ENCODE data around the gene ANKRD33.

Gene ANKRD33

DNA sequence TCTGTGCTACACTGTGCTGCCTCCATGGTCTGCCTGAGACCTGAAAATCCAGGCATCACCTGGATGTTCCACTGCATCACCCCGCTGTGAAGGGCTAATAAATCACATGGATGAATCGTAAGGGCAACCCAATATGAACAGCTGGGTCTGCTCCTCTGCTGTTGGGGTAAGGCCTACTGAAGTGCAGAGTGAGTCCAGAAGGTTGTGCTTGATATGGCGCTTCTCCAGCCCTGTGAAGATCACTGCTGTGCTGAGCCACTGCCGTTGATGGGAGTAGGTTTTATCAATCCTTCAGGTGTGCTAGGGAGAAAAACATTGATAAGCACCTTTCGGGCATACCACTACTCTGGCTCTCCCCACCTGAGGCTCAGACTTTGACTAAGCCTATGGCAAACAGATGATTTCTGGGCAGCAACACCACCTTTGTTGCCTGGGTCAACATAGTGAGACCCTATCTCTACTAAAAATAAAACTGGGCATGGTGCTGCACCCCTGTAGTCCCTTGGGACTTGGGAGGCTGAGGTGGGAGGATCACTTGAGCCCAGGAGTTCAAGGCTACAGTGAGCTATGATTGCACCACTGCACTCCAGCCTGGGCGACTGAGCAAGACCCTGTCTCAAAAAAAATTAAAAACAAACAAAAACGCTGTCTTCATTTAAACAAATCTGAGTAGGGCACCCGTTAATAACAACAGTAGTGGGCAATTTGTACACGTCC, 21.1 kb downstream of the ANKRD33 start:
- Histone ChIP-seq H3K4me3 (ENCODE audit: low read length in 2 of 2) (peak overlapping the region; percentile 77 to 89), H3K27ac (ENCODE audit: low read depth in 2 of 2, low read length in 2 of 2) (no peak overlapping the region), H3K9me3 (ENCODE audit: control insufficient read depth in 2 of 2, low read length in 2 of 2) (no peaks in the 10 kb centered on the region), H3K4me1 (ENCODE audit: control insufficient read depth in 2 of 2, insufficient read depth in 2 of 2, low read length in 2 of 2) (peaks cover 42 to 62% of the 10 kb centered on the region in 2 donors), H3K9ac (ENCODE audit: low read depth in 1 of 2, low read length in 2 of 2) (peak overlapping the region in 1 of 2 donors; percentile 17), H3K27me3 (ENCODE audit: control insufficient read depth in 2 of 2, insufficient read depth in 2 of 2, low read length in 2 of 2) (no peaks in the 10 kb centered on the region), H3K36me3 (ENCODE audit: control insufficient read depth in 2 of 2, insufficient read depth in 2 of 2, low read length in 2 of 2) (peaks cover 0 to 3% of the 10 kb centered on the region in 2 donors)

DNA sequence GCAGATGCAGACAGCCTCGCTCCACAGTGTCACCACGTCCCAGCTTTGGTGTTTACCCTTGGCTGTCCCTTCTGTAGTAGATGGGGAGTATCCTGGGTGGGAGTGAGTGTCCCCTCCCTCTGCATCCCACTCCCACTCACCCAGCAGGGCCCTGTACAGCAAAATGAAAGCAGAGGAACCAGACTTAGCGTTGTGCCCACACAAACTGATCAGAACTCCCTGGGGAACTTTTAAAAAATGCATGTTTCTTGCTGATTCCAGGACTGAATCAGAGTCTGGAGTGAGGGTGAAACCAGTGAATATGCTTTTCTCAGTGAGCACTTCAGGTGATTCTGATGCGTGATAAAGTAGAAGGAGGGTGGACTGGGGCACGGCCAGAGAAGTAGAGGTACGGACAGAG, 22.3 kb downstream of the ANKRD33 start:
- Histone ChIP-seq H3K4me1 (ENCODE audit: control insufficient read depth in 2 of 2, insufficient read depth in 2 of 2, low read length in 2 of 2) (peaks cover 42 to 60% of the 10 kb centered on the region in 2 donors), H3K27me3 (ENCODE audit: control insufficient read depth in 2 of 2, insufficient read depth in 2 of 2, low read length in 2 of 2) (no peaks in the 10 kb centered on the region), H3K9me3 (ENCODE audit: control insufficient read depth in 2 of 2, low read length in 2 of 2) (no peaks in the 10 kb centered on the region), H3K36me3 (ENCODE audit: control insufficient read depth in 2 of 2, insufficient read depth in 2 of 2, low read length in 2 of 2) (peaks cover 3 to 10% of the 10 kb centered on the region in 2 donors), H3K4me3 (ENCODE audit: low read length in 2 of 2) (peak overlapping the region; percentile 1 to 15), H3K27ac (ENCODE audit: low read depth in 2 of 2, low read length in 2 of 2) (peak overlapping the region; percentile 7 to 41), H3K9ac (ENCODE audit: low read depth in 1 of 2, low read length in 2 of 2) (peak overlapping the region; percentile 1 to 5)

DNA sequence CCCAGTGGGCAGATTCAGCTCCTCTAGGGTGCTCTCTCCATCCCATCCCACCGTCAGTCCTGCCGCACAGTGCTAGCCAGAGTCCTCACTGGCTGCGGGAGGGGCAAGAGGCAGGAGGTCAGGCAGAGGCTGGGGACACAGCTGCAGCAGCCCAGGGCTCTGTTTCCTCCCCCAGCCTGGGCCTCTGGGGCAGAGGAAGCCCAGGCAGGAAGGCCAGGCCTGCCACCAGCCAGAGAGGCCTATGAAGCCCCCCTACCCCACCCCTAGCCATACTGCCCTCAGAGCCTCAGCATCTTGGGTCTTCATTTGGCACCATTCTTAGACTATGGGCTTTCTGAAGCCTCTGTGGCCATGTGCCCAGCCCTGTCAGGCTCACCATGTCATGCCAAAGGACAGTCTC, 22.8 kb downstream of the ANKRD33 start:
- no peaks in the 10 kb centered on the region for H3K9me3 ChIP-seq (ENCODE audit: control insufficient read depth in 2 of 2, low read length in 2 of 2)
- peaks cover 40 to 56% of the 10 kb centered on the region in 2 donors for H3K4me1 ChIP-seq (ENCODE audit: control insufficient read depth in 2 of 2, insufficient read depth in 2 of 2, low read length in 2 of 2)
- no peak overlapping the region for H3K9ac ChIP-seq (ENCODE audit: low read depth in 1 of 2, low read length in 2 of 2)
- no peaks in the 10 kb centered on the region for H3K27me3 ChIP-seq (ENCODE audit: control insufficient read depth in 2 of 2, insufficient read depth in 2 of 2, low read length in 2 of 2)
- H3K27ac ChIP-seq (ENCODE audit: low read depth in 2 of 2, low read length in 2 of 2): peak overlapping the region; percentile 37 to 71
- peaks cover 9 to 16% of the 10 kb centered on the region in 2 donors for H3K36me3 ChIP-seq (ENCODE audit: control insufficient read depth in 2 of 2, insufficient read depth in 2 of 2, low read length in 2 of 2)
- no peak overlapping the region for H3K4me3 ChIP-seq (ENCODE audit: low read length in 2 of 2)

DNA sequence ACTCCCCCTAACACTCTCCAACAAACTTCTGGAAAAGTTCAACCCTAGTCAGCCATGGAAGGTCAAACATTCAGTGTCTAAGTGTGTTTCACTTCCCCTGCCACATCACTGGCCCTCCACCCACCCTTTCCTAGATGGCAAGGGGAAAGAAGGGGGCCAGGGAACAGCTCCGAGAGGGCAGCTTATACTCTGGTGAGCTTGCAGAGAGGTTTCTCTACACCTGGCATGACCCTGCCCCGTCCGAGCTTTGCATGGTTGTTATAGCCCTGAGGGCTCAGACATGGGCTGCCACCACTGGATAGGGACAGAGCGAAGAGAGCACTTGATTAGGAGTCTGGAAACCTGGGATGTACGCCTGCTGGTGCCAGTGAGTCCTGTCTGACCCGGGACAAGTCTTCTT, 23.4 kb downstream of the ANKRD33 start:
- Histone ChIP-seq H3K4me1 (ENCODE audit: control insufficient read depth in 2 of 2, insufficient read depth in 2 of 2, low read length in 2 of 2) (peaks cover 34 to 50% of the 10 kb centered on the region in 2 donors), H3K27me3 (ENCODE audit: control insufficient read depth in 2 of 2, insufficient read depth in 2 of 2, low read length in 2 of 2) (no peaks in the 10 kb centered on the region), H3K4me3 (ENCODE audit: low read length in 2 of 2) (peak overlapping the region in 1 of 2 donors; percentile 20), H3K9ac (ENCODE audit: low read depth in 1 of 2, low read length in 2 of 2) (no peak overlapping the region), H3K27ac (ENCODE audit: low read depth in 2 of 2, low read length in 2 of 2) (peak overlapping the region; percentile 23 to 71), H3K9me3 (ENCODE audit: control insufficient read depth in 2 of 2, low read length in 2 of 2) (no peaks in the 10 kb centered on the region), H3K36me3 (ENCODE audit: control insufficient read depth in 2 of 2, insufficient read depth in 2 of 2, low read length in 2 of 2) (peaks cover 15 to 22% of the 10 kb centered on the region in 2 donors)

DNA sequence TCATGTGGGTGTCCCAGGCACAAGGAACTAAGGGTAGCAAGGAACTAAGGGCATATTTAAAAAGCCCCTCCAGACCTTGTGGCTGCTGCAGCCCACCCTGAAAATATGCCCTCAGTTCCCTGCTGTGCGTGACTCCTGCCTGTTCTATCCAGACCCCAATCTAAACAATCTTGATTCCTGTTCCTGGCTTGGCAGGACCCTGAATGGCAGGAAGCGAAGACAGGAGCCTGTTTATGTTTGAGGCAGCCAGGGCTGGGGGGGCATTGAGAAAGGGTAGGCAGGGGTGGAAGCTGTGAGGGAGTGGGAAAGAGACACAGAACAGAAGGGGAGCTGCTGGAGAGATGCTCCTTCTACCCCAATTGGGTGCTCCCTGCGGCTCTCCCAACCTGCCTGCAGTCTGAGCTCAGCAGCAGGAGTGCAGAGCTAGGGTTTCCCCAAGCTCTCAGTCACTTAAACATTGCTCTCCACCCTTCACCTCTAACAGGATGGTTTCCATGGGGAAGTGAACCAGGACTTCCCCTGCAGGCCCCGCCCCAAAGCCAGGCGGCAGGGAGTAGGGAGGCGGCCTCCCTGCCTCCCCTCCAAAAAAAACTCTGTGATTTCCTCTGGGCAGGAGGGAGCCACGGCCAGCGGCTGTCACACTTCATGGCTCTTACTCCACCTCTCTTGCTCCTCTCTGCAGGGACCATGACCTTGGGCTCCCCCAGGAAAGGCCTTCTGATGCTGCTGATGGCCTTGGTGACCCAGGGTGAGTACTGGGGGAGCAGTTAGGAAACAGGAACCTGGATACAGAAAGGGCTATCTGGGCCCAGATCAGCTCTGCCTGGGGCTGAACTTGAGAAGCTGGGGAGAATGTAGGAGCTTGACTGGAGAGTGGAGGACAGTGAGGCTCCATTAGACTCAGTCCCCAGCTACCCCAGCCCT, 24.1 kb downstream of the ANKRD33 start:
- Histone ChIP-seq H3K27me3 (ENCODE audit: control insufficient read depth in 2 of 2, insufficient read depth in 2 of 2, low read length in 2 of 2) (no peaks in the 10 kb centered on the region), H3K9ac (ENCODE audit: low read depth in 1 of 2, low read length in 2 of 2) (peak overlapping the region in 1 of 2 donors; percentile 14), H3K9me3 (ENCODE audit: control insufficient read depth in 2 of 2, low read length in 2 of 2) (no peaks in the 10 kb centered on the region), H3K27ac (ENCODE audit: low read depth in 2 of 2, low read length in 2 of 2) (peak overlapping the region; percentile 43 to 71), H3K36me3 (ENCODE audit: control insufficient read depth in 2 of 2, insufficient read depth in 2 of 2, low read length in 2 of 2) (peaks cover 18 to 25% of the 10 kb centered on the region in 2 donors), H3K4me3 (ENCODE audit: low read length in 2 of 2) (peak overlapping the region; percentile 13 to 38), H3K4me1 (ENCODE audit: control insufficient read depth in 2 of 2, insufficient read depth in 2 of 2, low read length in 2 of 2) (peaks cover 28 to 46% of the 10 kb centered on the region in 2 donors)

DNA sequence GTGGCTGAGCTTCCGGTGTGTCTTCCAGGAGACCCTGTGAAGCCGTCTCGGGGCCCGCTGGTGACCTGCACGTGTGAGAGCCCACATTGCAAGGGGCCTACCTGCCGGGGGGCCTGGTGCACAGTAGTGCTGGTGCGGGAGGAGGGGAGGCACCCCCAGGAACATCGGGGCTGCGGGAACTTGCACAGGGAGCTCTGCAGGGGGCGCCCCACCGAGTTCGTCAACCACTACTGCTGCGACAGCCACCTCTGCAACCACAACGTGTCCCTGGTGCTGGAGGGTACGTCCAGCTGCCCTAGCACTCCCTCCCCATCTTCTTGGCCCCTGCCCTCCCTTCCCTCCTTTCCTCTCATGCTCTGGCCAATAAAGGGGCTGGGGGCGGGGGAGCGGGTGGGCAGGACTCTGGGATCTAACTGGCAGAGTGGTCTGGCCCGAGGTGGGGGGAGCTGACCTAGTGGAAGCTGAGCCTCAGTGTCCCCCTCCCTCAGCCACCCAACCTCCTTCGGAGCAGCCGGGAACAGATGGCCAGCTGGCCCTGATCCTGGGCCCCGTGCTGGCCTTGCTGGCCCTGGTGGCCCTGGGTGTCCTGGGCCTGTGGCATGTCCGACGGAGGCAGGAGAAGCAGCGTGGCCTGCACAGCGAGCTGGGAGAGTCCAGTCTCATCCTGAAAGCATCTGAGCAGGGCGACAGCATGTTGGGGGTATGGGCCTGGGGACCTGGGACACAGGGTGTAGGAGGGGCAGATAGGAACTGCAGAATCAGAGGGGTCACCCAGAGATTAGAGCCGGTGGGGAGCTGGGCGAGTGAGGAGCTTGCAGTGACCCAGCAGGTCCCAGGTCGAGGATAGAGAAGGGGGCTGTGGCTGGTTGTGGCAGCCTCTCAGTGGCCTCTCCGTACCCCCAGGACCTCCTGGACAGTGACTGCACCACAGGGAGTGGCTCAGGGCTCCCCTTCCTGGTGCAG, 25.4 kb downstream of the ANKRD33 start:
- peaks cover 22 to 30% of the 10 kb centered on the region in 2 donors for H3K36me3 ChIP-seq (ENCODE audit: control insufficient read depth in 2 of 2, insufficient read depth in 2 of 2, low read length in 2 of 2)
- peak overlapping the region in 1 of 2 donors; percentile 71 for H3K27ac ChIP-seq (ENCODE audit: low read depth in 2 of 2, low read length in 2 of 2)
- no peak overlapping the region for H3K9ac ChIP-seq (ENCODE audit: low read depth in 1 of 2, low read length in 2 of 2)
- H3K9me3 ChIP-seq (ENCODE audit: control insufficient read depth in 2 of 2, low read length in 2 of 2): no peaks in the 10 kb centered on the region
- H3K27me3 ChIP-seq (ENCODE audit: control insufficient read depth in 2 of 2, insufficient read depth in 2 of 2, low read length in 2 of 2): no peaks in the 10 kb centered on the region
- peak overlapping the region in 1 of 2 donors; percentile 31 for H3K4me3 ChIP-seq (ENCODE audit: low read length in 2 of 2)
- H3K4me1 ChIP-seq (ENCODE audit: control insufficient read depth in 2 of 2, insufficient read depth in 2 of 2, low read length in 2 of 2): peaks cover 21 to 41% of the 10 kb centered on the region in 2 donors

DNA sequence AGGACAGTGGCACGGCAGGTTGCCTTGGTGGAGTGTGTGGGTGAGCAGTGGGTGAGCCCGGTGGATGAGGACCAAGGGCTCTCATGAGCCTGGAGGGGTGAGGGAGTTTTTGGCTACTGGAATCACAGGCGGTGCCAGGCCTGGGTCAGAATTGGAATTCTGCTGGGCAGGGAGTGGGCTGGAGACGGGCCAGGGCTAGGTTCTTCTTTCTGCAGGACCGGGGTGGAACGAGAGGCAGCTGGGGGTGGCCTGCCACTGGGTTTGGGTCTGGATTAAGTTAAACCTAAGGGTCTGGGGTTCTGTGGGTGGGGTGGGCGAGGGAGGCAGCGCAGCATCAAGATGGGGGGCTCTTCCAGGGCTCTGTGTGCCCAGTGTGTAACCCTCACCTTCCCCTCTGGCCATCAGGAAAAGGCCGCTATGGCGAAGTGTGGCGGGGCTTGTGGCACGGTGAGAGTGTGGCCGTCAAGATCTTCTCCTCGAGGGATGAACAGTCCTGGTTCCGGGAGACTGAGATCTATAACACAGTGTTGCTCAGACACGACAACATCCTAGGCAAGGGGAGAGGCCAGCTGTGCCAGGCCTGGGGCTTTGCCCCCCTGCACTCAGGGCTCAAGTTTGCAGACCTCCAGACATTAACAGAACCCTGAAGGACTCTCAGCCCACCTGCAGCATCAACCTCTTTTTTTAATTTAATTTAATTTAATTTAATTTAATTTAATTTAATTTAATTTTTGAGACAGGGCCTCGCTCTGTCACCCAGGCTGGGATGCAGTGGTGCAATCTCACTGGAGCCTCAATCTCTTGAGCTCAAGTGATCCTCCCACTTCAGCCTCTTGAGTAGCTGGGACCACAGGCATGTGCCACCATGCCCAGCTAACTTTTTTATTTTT, 26.4 kb downstream of the ANKRD33 start:
- H3K36me3 ChIP-seq (ENCODE audit: control insufficient read depth in 2 of 2, insufficient read depth in 2 of 2, low read length in 2 of 2): peaks cover 29 to 36% of the 10 kb centered on the region in 2 donors
- H3K9me3 ChIP-seq (ENCODE audit: control insufficient read depth in 2 of 2, low read length in 2 of 2): no peaks in the 10 kb centered on the region
- H3K4me3 ChIP-seq (ENCODE audit: low read length in 2 of 2): no peak overlapping the region
- no peak overlapping the region for H3K27ac ChIP-seq (ENCODE audit: low read depth in 2 of 2, low read length in 2 of 2)
- H3K27me3 ChIP-seq (ENCODE audit: control insufficient read depth in 2 of 2, insufficient read depth in 2 of 2, low read length in 2 of 2): no peaks in the 10 kb centered on the region
- peaks cover 20 to 32% of the 10 kb centered on the region in 2 donors for H3K4me1 ChIP-seq (ENCODE audit: control insufficient read depth in 2 of 2, insufficient read depth in 2 of 2, low read length in 2 of 2)
- H3K9ac ChIP-seq (ENCODE audit: low read depth in 1 of 2, low read length in 2 of 2): no peak overlapping the region

DNA sequence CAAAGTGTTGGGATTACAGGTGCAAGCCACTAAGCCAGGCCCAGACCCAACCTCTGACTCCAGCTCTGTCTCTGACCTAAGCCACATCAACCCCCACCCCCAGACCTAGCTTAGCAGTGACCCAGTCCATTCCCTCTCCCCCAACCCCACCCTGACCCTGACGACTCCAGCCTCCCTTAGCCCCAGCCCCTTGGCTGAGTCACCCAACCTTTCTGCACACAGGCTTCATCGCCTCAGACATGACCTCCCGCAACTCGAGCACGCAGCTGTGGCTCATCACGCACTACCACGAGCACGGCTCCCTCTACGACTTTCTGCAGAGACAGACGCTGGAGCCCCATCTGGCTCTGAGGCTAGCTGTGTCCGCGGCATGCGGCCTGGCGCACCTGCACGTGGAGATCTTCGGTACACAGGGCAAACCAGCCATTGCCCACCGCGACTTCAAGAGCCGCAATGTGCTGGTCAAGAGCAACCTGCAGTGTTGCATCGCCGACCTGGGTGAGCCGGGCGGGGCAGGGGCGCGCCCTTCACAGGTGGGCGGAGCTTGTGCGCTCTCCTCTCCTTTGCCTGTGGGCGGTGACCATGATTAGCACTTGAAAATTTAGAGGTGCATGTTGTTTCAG, 27.2 kb downstream of the ANKRD33 start:
- Histone ChIP-seq H3K9ac (ENCODE audit: low read depth in 1 of 2, low read length in 2 of 2) (no peak overlapping the region), H3K27me3 (ENCODE audit: control insufficient read depth in 2 of 2, insufficient read depth in 2 of 2, low read length in 2 of 2) (no peaks in the 10 kb centered on the region), H3K27ac (ENCODE audit: low read depth in 2 of 2, low read length in 2 of 2) (no peak overlapping the region), H3K9me3 (ENCODE audit: control insufficient read depth in 2 of 2, low read length in 2 of 2) (no peaks in the 10 kb centered on the region), H3K4me1 (ENCODE audit: control insufficient read depth in 2 of 2, insufficient read depth in 2 of 2, low read length in 2 of 2) (peaks cover 19 to 29% of the 10 kb centered on the region in 2 donors), H3K36me3 (ENCODE audit: control insufficient read depth in 2 of 2, insufficient read depth in 2 of 2, low read length in 2 of 2) (peaks cover 36 to 37% of the 10 kb centered on the region in 2 donors), H3K4me3 (ENCODE audit: low read length in 2 of 2) (no peak overlapping the region)
